HepG2 (cell line): ENCODE results near the gene SERINC1. TPM values are rescaled to one million over a fixed set of nuclear protein-coding genes. Genes with fewer than 3 reads are reported as not detected.

ENCODE experiments used
- CREM ChIP-seq, 2 experiments: sonication (generic) in 1 of 2; formaldehyde crosslinking in 1 of 2; IDR thresholded peaks; 2 replicates each; pipeline versions ENCODE4 v1.4.0 to v1.6.1; 2016 to 2020; ENCODE audit warnings: antibody characterized with exemption in 1 of 2, mild to moderate bottlenecking in 1 of 2, missing genetic modification reagents in 1 of 2
- EP300 ChIP-seq, 3 experiments: sonication (generic) in 1 of 3; formaldehyde crosslinking in 1 of 3; IDR thresholded peaks; 2 replicates each; pipeline versions ENCODE4 v1.5.1 to v1.6.1; 2011 to 2020; ENCODE audit warnings: low read depth in 2 of 3, low read length in 2 of 3, borderline replicate concordance in 1 of 3, improper control_type of control experiment in 1 of 3, mild to moderate bottlenecking in 1 of 3, missing genetic modification reagents in 1 of 3, moderate library complexity in 1 of 3
- GATAD2A ChIP-seq: IDR thresholded peaks from 2 replicates; pipeline ENCODE4 v1.6.1; 2016
- SOX6 ChIP-seq, 2 experiments: fragments of 450-650 bp in 1 of 2; sonication (generic) in 1 of 2; formaldehyde crosslinking in 1 of 2; IDR thresholded peaks; 2 replicates each; pipeline versions ENCODE4 v1.4.0 to v1.6.1; 2017 to 2020; ENCODE audit warnings: antibody characterized with exemption in 1 of 2, mild to moderate bottlenecking in 1 of 2, missing genetic modification reagents in 1 of 2
- ZZZ3 ChIP-seq: sonication (generic); formaldehyde crosslinking; IDR thresholded peaks from 2 replicates; pipeline ENCODE4 v1.4.0; 2020; ENCODE audit warnings: missing genetic modification reagents, mild to moderate bottlenecking, borderline replicate concordance
- polyA plus RNA-seq, 8 experiments: library from polyadenylated mRNA; depleted of rRNA in 3 of 8; stranded (reverse) in 7 of 8; unstranded in 1 of 8; fragments of >200 nt; fragmentation: Illumina TruSeq in 4 of 8; extraction: Trizol in 4 of 8; gene quantifications; 2 replicates each; pipeline versions ENCODE4 v1.2.1 to v1.2.3, GENCODE V29; 2011 to 2016; ENCODE audit warnings: low read depth in 4 of 8, missing spikeins in 1 of 8, mixed read lengths in 1 of 8; ENCODE audit not compliant: insufficient read depth in 1 of 8
- total RNA-seq, 5 experiments: library from RNA; depleted of rRNA; stranded (reverse); fragments of >200 nt; fragmentation: Illumina TruSeq; extraction: Trizol; gene quantifications; 2 replicates each; pipeline ENCODE4 v1.2.3, GENCODE V29; 2016; ENCODE audit warnings: low read depth in 1 of 5
- TF ChIP-seq, protein P1 (sequence below): sonication (generic); formaldehyde crosslinking; IDR thresholded peaks from one replicate; pipeline ENCODE4 v1.5.1; 2020; ENCODE audit warnings: mild to moderate bottlenecking, missing genetic modification reagents; ENCODE audit errors: not compliant biosample characterization
- TF ChIP-seq, protein P2 (sequence below): sonication (generic); formaldehyde crosslinking; IDR thresholded peaks from 2 replicates; pipeline ENCODE4 v1.4.0; 2020; ENCODE audit warnings: mild to moderate bottlenecking, missing genetic modification reagents, borderline replicate concordance
- TF ChIP-seq, protein P3 (sequence below): sonication (generic); formaldehyde crosslinking; IDR thresholded peaks from 2 replicates; pipeline ENCODE4 v1.4.0; 2020; ENCODE audit warnings: missing genetic modification reagents, borderline replicate concordance
- TF ChIP-seq, protein P4 (sequence below): sonication (generic); formaldehyde crosslinking; IDR thresholded peaks from 2 replicates; pipeline ENCODE4 v1.8.0; 2022; ENCODE audit warnings: missing genetic modification reagents, low read depth, mild to moderate bottlenecking, borderline replicate concordance
- TF ChIP-seq, protein P5 (sequence below): sonication (generic); formaldehyde crosslinking; IDR thresholded peaks from 2 replicates; pipeline ENCODE4 v1.5.0; 2020; ENCODE audit warnings: missing genetic modification reagents

Gene SERINC1
- total and polyA plus RNA-seq, 2 of the 13 experiments (the other 11 are each of a cell fraction or from before 2014, with no cell fraction given) = 93.5 to 112 TPM

DNA sequence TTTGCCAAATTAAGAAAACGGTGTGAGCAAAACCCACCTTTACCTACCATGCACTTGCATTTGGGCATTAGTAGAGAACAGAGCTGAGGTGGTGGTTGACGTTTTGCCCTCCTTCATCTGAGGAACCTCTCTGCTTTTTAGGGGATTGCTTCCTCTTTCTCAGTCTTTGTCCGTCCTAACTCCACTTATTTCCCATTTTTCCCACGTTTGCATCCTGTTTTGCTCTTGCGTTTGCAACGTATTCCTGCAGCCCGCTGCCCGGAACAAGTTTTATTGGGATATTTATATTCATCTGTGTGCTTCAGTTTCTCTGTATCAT, 374 bp upstream of the SERINC1 start (continued):
- TF ChIP-seq, protein P1, sequence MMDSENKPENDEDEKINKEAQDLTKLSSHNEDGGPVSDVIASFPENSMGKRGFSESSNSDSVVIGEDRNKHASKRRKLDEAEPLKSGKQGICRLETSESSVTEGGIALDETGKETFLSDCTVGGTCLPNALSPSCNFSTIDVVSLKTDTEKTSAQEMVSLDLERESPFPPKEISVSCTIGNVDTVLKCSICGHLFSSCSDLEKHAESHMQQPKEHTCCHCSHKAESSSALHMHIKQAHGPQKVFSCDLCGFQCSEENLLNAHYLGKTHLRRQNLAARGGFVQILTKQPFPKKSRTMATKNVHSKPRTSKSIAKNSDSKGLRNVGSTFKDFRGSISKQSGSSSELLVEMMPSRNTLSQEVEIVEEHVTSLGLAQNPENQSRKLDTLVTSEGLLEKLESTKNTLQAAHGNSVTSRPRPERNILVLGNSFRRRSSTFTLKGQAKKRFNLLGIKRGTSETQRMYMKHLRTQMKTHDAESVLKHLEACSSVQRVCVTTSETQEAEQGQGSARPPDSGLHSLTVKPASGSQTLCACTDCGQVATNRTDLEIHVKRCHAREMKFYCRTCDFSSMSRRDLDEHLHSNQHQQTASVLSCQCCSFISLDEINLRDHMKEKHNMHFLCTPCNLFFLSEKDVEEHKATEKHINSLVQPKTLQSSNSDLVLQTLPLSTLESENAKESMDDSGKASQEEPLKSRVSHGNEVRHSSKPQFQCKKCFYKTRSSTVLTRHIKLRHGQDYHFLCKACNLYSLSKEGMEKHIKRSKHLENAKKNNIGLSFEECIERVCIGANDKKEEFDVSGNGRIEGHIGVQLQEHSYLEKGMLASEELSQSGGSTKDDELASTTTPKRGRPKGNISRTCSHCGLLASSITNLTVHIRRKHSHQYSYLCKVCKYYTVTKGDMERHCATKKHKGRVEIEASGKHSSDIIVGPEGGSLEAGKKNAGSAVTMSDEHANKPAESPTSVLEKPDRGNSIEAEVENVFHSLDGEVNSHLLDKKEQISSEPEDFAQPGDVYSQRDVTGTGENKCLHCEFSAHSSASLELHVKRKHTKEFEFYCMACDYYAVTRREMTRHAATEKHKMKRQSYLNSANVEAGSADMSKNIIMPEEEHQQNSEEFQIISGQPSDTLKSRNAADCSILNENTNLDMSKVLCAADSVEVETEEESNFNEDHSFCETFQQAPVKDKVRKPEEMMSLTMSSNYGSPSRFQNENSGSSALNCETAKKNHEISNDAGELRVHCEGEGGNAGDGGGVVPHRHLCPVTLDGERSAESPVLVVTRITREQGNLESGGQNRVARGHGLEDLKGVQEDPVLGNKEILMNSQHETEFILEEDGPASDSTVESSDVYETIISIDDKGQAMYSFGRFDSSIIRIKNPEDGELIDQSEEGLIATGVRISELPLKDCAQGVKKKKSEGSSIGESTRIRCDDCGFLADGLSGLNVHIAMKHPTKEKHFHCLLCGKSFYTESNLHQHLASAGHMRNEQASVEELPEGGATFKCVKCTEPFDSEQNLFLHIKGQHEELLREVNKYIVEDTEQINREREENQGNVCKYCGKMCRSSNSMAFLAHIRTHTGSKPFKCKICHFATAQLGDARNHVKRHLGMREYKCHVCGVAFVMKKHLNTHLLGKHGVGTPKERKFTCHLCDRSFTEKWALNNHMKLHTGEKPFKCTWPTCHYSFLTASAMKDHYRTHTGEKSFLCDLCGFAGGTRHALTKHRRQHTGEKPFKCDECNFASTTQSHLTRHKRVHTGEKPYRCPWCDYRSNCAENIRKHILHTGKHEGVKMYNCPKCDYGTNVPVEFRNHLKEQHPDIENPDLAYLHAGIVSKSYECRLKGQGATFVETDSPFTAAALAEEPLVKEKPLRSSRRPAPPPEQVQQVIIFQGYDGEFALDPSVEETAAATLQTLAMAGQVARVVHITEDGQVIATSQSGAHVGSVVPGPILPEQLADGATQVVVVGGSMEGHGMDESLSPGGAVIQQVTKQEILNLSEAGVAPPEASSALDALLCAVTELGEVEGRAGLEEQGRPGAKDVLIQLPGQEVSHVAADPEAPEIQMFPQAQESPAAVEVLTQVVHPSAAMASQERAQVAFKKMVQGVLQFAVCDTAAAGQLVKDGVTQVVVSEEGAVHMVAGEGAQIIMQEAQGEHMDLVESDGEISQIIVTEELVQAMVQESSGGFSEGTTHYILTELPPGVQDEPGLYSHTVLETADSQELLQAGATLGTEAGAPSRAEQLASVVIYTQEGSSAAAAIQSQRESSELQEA (CRISPR knock-in tag) = no peak
- TF ChIP-seq CREM (IDR thresholded peaks at IDR 0.05) (no peak; the same call in 1 of the 2 replicates), CREM (CRISPR knock-in tag; IDR thresholded peaks at IDR 0.05) (no peak), EP300 (IDR thresholded peaks at IDR 0.05; ENCODE audit: low read depth in 2 of 2, low read length in 2 of 2) (no peak), EP300 (CRISPR knock-in tag; IDR thresholded peaks at IDR 0.05; ENCODE audit: borderline replicate concordance) (0 out of 2 replicates have a peak, but pooled peaks have one; percentile 25), GATAD2A (CRISPR knock-in tag) (0 out of 2 replicates have a peak, but pooled peaks have one; percentile 5), ZZZ3 (no peak), SOX6 (IDR thresholded peaks at IDR 0.05) (no peak), SOX6 (CRISPR knock-in tag; IDR thresholded peaks at IDR 0.05) (no peak)
- TF ChIP-seq, protein P2, sequence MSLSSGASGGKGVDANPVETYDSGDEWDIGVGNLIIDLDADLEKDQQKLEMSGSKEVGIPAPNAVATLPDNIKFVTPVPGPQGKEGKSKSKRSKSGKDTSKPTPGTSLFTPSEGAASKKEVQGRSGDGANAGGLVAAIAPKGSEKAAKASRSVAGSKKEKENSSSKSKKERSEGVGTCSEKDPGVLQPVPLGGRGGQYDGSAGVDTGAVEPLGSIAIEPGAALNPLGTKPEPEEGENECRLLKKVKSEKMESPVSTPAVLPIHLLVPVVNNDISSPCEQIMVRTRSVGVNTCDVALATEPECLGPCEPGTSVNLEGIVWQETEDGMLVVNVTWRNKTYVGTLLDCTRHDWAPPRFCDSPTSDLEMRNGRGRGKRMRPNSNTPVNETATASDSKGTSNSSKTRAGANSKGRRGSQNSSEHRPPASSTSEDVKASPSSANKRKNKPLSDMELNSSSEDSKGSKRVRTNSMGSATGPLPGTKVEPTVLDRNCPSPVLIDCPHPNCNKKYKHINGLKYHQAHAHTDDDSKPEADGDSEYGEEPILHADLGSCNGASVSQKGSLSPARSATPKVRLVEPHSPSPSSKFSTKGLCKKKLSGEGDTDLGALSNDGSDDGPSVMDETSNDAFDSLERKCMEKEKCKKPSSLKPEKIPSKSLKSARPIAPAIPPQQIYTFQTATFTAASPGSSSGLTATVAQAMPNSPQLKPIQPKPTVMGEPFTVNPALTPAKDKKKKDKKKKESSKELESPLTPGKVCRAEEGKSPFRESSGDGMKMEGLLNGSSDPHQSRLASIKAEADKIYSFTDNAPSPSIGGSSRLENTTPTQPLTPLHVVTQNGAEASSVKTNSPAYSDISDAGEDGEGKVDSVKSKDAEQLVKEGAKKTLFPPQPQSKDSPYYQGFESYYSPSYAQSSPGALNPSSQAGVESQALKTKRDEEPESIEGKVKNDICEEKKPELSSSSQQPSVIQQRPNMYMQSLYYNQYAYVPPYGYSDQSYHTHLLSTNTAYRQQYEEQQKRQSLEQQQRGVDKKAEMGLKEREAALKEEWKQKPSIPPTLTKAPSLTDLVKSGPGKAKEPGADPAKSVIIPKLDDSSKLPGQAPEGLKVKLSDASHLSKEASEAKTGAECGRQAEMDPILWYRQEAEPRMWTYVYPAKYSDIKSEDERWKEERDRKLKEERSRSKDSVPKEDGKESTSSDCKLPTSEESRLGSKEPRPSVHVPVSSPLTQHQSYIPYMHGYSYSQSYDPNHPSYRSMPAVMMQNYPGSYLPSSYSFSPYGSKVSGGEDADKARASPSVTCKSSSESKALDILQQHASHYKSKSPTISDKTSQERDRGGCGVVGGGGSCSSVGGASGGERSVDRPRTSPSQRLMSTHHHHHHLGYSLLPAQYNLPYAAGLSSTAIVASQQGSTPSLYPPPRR (CRISPR knock-in tag) = no peak
- TF ChIP-seq, protein P3, sequence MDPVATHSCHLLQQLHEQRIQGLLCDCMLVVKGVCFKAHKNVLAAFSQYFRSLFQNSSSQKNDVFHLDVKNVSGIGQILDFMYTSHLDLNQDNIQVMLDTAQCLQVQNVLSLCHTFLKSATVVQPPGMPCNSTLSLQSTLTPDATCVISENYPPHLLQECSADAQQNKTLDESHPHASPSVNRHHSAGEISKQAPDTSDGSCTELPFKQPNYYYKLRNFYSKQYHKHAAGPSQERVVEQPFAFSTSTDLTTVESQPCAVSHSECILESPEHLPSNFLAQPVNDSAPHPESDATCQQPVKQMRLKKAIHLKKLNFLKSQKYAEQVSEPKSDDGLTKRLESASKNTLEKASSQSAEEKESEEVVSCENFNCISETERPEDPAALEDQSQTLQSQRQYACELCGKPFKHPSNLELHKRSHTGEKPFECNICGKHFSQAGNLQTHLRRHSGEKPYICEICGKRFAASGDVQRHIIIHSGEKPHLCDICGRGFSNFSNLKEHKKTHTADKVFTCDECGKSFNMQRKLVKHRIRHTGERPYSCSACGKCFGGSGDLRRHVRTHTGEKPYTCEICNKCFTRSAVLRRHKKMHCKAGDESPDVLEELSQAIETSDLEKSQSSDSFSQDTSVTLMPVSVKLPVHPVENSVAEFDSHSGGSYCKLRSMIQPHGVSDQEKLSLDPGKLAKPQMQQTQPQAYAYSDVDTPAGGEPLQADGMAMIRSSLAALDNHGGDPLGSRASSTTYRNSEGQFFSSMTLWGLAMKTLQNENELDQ (CRISPR knock-in tag) = 0 out of 2 replicates have a peak, but pooled peaks have one; percentile 49
- TF ChIP-seq, protein P4, sequence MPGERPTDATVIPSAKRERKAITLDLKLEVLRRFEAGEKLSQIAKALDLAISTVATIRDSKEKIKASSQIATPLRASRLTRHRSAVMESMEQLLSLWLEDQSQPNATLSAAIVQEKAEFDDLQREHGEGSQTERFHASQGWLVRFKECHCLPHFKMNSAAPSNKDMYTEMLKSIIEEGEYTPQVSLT (CRISPR knock-in tag) = no peak
- TF ChIP-seq, protein P5, sequence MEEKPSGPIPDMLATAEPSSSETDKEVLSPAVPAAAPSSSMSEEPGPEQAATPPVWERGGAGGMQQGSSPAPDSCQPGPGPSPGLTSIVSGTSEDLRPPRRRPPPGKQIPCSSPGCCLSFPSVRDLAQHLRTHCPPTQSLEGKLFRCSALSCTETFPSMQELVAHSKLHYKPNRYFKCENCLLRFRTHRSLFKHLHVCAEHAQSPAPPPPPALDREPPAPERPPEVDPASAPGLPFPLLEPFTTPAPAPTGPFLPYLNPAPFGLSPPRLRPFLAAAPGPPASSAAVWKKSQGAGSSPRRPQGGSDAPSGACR (CRISPR knock-in tag) = peak; percentile 18; the same call in 1 of the 2 replicates
